Femur (tissue), 1 donor: ENCODE measurements around the gene MROH2B.

Experiments
- DNase-seq: peaks from one replicate; pipeline ENCODE4 v3.0.0-alpha.2; 2017

The MROH2B gene

GRCh38 chr5:40962207-40962955 lies 108.8 kb downstream of the MROH2B start:
- no peak for DNase-seq

- DNase-seq = no peak
Observed at GRCh38 chr5:40960037-40960436, 111.1 kb downstream of the MROH2B start.

- no peak for DNase-seq
Observed at GRCh38 chr5:40958811-40959210, 112.3 kb downstream of the MROH2B start.

GRCh38 chr5:40957048-40957447 lies 114.1 kb downstream of the MROH2B start:
- no peak for DNase-seq

GRCh38 chr5:40955313-40955712 lies 115.8 kb downstream of the MROH2B start:
- DNase-seq = no peak
